ENCODE data around the gene PCGF2. TPM values are rescaled to one million over a fixed set of nuclear protein-coding genes. Genes with fewer than 3 reads are reported as not detected.

PCGF2 gene
- total RNA-seq, 1 donor from 2014 or later = 112 TPM

- no peaks in the 10 kb centered on the region for H3K9me3 Mint-ChIP-seq (ENCODE audit: low read depth)
- H3K27me3 Mint-ChIP-seq = peaks cover 9% of the 10 kb centered on the region
- H3K4me1 Mint-ChIP-seq (ENCODE audit: low read depth) = peaks cover 37% of the 10 kb centered on the region
- H3K27ac Mint-ChIP-seq = no peak overlapping the region
- no peak for DNase-seq (ENCODE audit: low spot score, unreplicated experiment)
- peak overlapping the region; percentile 90 for H3K4me3 Mint-ChIP-seq (ENCODE audit: low read depth)
- no peak for TF ChIP-seq CTCF (IDR thresholded peaks at IDR 0.05; ENCODE audit: unreplicated experiment)
- peaks cover 13% of the 10 kb centered on the region for H3K36me3 Mint-ChIP-seq (ENCODE audit: insufficient read depth)
Observed at GRCh38 chr17:38707678-38708351, 40.3 kb downstream of the PCGF2 start.

- Mint-ChIP-seq H3K27ac (peak overlapping the region; percentile 57), H3K4me3 (ENCODE audit: low read depth) (peak overlapping the region; percentile 90), H3K36me3 (ENCODE audit: insufficient read depth) (peaks cover 13% of the 10 kb centered on the region), H3K27me3 (peaks cover 9% of the 10 kb centered on the region), H3K4me1 (ENCODE audit: low read depth) (peaks cover 38% of the 10 kb centered on the region), H3K9me3 (ENCODE audit: low read depth) (no peaks in the 10 kb centered on the region)
- DNase-seq (ENCODE audit: low spot score, unreplicated experiment) = no peak
- TF ChIP-seq CTCF (IDR thresholded peaks at IDR 0.05; ENCODE audit: unreplicated experiment) = no peak
Observed at GRCh38 chr17:38706505-38707216, 41.5 kb downstream of the PCGF2 start.

- H3K4me3 Mint-ChIP-seq (ENCODE audit: low read depth) = peak overlapping the region; percentile 90
- no peaks in the 10 kb centered on the region for H3K9me3 Mint-ChIP-seq (ENCODE audit: low read depth)
- H3K27me3 Mint-ChIP-seq = peaks cover 13% of the 10 kb centered on the region
- DNase-seq (ENCODE audit: low spot score, unreplicated experiment) = peak; percentile 28
- H3K36me3 Mint-ChIP-seq (ENCODE audit: insufficient read depth) = peaks cover 9% of the 10 kb centered on the region
- peak overlapping the region; percentile 92 for H3K27ac Mint-ChIP-seq
- peaks cover 36% of the 10 kb centered on the region for H3K4me1 Mint-ChIP-seq (ENCODE audit: low read depth)
- no peak for TF ChIP-seq CTCF (IDR thresholded peaks at IDR 0.05; ENCODE audit: unreplicated experiment)
Observed at GRCh38 chr17:38705803-38706504, 42.2 kb downstream of the PCGF2 start.

- TF ChIP-seq CTCF (IDR thresholded peaks at IDR 0.05; ENCODE audit: unreplicated experiment) = no peak
- Mint-ChIP-seq H3K4me1 (ENCODE audit: low read depth) (peaks cover 31% of the 10 kb centered on the region), H3K27me3 (peaks cover 14% of the 10 kb centered on the region)
Observed at GRCh38 chr17:38705523-38705802, 42.7 kb downstream of the PCGF2 start.

More at GRCh38 chr17:38705523-38705802, 42.7 kb downstream of the PCGF2 start:
- DNase-seq (ENCODE audit: low spot score, unreplicated experiment) = no peak
- Mint-ChIP-seq H3K27ac (no peak overlapping the region), H3K4me3 (ENCODE audit: low read depth) (peak overlapping the region; percentile 90), H3K36me3 (ENCODE audit: insufficient read depth) (peaks cover 9% of the 10 kb centered on the region), H3K9me3 (ENCODE audit: low read depth) (no peaks in the 10 kb centered on the region)

All from progenitor cell of endocrine pancreas (in vitro differentiated cells).